H1 (cell line): Measurements from ENCODE around the gene RFC1. TPM values are rescaled to one million over a fixed set of nuclear protein-coding genes. Genes with fewer than 3 reads are reported as not detected.

Experiments used
- CTCF ChIA-PET: fragments of 300-600 bp; sonication (Branson Sonifier 250); formaldehyde crosslinking; loops from one replicate; lab custom pipeline; 2021; ENCODE audit not compliant: partially characterized antibody; lab: Charles Lee
- POLR2A ChIA-PET: fragments of 300-600 bp; sonication (Branson Sonifier 250); formaldehyde crosslinking; loops from one replicate; lab custom pipeline; 2021; ENCODE audit warnings: inconsistent platforms; ENCODE audit not compliant: partially characterized antibody; lab: Charles Lee
- DNase-seq, 2 experiments: peaks; one replicate each; pipeline versions ENCODE4 v3.0.0 to v3.0.0-alpha.2; 2010 to 2022; ENCODE audit warnings: low spot score in 2 of 2, low read depth in 1 of 2, mixed read lengths in 1 of 2
- FAIRE-seq: peaks from 2 replicates; lab custom pipeline; 2011; peaks lifted over from hg19 to GRCh38; lab: Jason Lieb, UNC
- H2AFZ ChIP-seq: 2 replicates; pipeline ENCODE4 v1.8.1; 2012; ENCODE audit warnings: low read length, inconsistent platforms
- H2AK5ac ChIP-seq: 2 replicates; pipeline ENCODE4 v1.6.1; 2013; ENCODE audit warnings: low read depth, low read length
- H2BK120ac ChIP-seq: replicated peaks from 2 replicates; pipeline ENCODE3; 2013; ENCODE audit warnings: low read depth, low read length, inconsistent platforms
- H2BK12ac ChIP-seq: 2 replicates; pipeline ENCODE4 v1.6.1; 2013; ENCODE audit warnings: low read depth, low read length
- H2BK15ac ChIP-seq: 2 replicates; pipeline ENCODE4 v1.6.1; 2013; ENCODE audit warnings: low read length
- H2BK20ac ChIP-seq: 2 replicates; pipeline ENCODE4 v1.6.1; 2013; ENCODE audit warnings: low read length
- H2BK5ac ChIP-seq: 2 replicates; pipeline ENCODE4 v1.6.1; 2013; ENCODE audit warnings: low read depth, low read length
- H3K14ac ChIP-seq: 2 replicates; pipeline ENCODE4 v1.6.1; 2013; ENCODE audit warnings: inconsistent platforms; ENCODE audit not compliant: insufficient read length
- H3K18ac ChIP-seq: 2 replicates; pipeline ENCODE4 v1.6.1; 2013; ENCODE audit warnings: low read length; ENCODE audit errors: extremely low read depth
- H3K23ac ChIP-seq: 2 replicates; pipeline ENCODE4 v1.6.1; 2013; ENCODE audit warnings: inconsistent platforms; ENCODE audit not compliant: insufficient read length
- H3K23me2 ChIP-seq: 2 replicates; pipeline ENCODE4 v1.6.1; 2013; ENCODE audit warnings: low read depth, low read length
- H3K27ac ChIP-seq: 2 replicates; pipeline ENCODE4 v1.6.1; 2011; ENCODE audit warnings: low read depth, low read length, inconsistent platforms
- H3K27me3 ChIP-seq, 4 experiments: replicated peaks in 1 of 4; 1 replicate in 1 of 4; 2 replicates in 3 of 4; pipeline versions ENCODE4 v1.6.1 to v1.8.1; 2011 to 2013; ENCODE audit warnings: low read length in 3 of 4, mild to moderate bottlenecking in 3 of 4, inconsistent platforms in 2 of 4, mixed read lengths in 2 of 4, moderate library complexity in 1 of 4; ENCODE audit not compliant: control insufficient read depth in 3 of 4, insufficient read depth in 3 of 4; ENCODE audit errors: extremely low read depth in 1 of 4
- H3K36me3 ChIP-seq, 4 experiments: 2 replicates each; pipeline versions ENCODE4 v1.6.1 to v1.8.1; 2011 to 2013; ENCODE audit warnings: mild to moderate bottlenecking in 4 of 4, low read length in 3 of 4, moderate library complexity in 2 of 4, control low read depth in 1 of 4, inconsistent platforms in 1 of 4; ENCODE audit not compliant: insufficient read depth in 4 of 4, control insufficient read depth in 2 of 4
- H3K4ac ChIP-seq: replicated peaks from 2 replicates; pipeline ENCODE3; 2013; ENCODE audit warnings: low read length, low read depth, mixed read lengths, inconsistent platforms; ENCODE audit not compliant: insufficient read length
- H3K4me1 ChIP-seq, 4 experiments: replicated peaks in 1 of 4; 1 replicate in 1 of 4; 2 replicates in 3 of 4; pipeline versions ENCODE4 v1.6.1 to v1.8.1; 2011 to 2013; ENCODE audit warnings: low read length in 3 of 4, inconsistent platforms in 2 of 4, mixed read lengths in 1 of 4; ENCODE audit not compliant: insufficient read depth in 4 of 4, control insufficient read depth in 3 of 4
- H3K4me2 ChIP-seq, 2 experiments: 2 replicates each; pipeline versions ENCODE4 v1.6.1 to v1.8.1; 2011 to 2013; ENCODE audit warnings: low read depth in 2 of 2, low read length in 2 of 2, control low read depth in 1 of 2, inconsistent platforms in 1 of 2, mild to moderate bottlenecking in 1 of 2; ENCODE audit not compliant: insufficient read depth in 1 of 2
- H3K4me3 ChIP-seq, 4 experiments: fragments of 200-600, 300-600 bp in 1 of 4; sonication (generic), shearing (Covaris generic), sonication (Bioruptor Twin) in 1 of 4; 2 replicates each; pipeline versions ENCODE4 v1.5.1 to v1.8.1; 2011 to 2016; ENCODE audit warnings: low read length in 4 of 4, low read depth in 3 of 4, control low read depth in 2 of 4, inconsistent platforms in 2 of 4, mild to moderate bottlenecking in 2 of 4, mixed read lengths in 1 of 4, moderate library complexity in 1 of 4; ENCODE audit not compliant: insufficient read depth in 2 of 4; ENCODE audit errors: extremely low read depth in 1 of 4
- H3K56ac ChIP-seq: replicated peaks from 2 replicates; pipeline ENCODE3; 2013; ENCODE audit warnings: low read depth, mild to moderate bottlenecking, mixed read lengths, low read length, inconsistent platforms; ENCODE audit not compliant: insufficient read length
- H3K79me1 ChIP-seq: 2 replicates; pipeline ENCODE4 v1.6.1; 2013; ENCODE audit warnings: low read depth, low read length, control low read depth
- H3K79me2 ChIP-seq, 2 experiments: 2 replicates each; pipeline versions ENCODE4 v1.6.1 to v1.8.1; 2012 to 2013; ENCODE audit warnings: low read length in 2 of 2, mild to moderate bottlenecking in 2 of 2, inconsistent platforms in 1 of 2; ENCODE audit not compliant: insufficient read depth in 2 of 2, control insufficient read depth in 1 of 2
- H3K9ac ChIP-seq, 4 experiments: replicated peaks in 1 of 4; 1 replicate in 1 of 4; 2 replicates in 3 of 4; pipeline versions ENCODE4 v1.6.1 to v1.8.1; 2011 to 2013; ENCODE audit warnings: low read depth in 3 of 4, low read length in 3 of 4, control low read depth in 2 of 4, mild to moderate bottlenecking in 2 of 4, moderate library complexity in 2 of 4, inconsistent platforms in 1 of 4; ENCODE audit errors: extremely low read depth in 1 of 4
- H3K9me3 ChIP-seq, 2 experiments: 2 replicates each; pipeline versions ENCODE4 v1.6.1 to v1.8.1; 2012 to 2013; ENCODE audit warnings: mild to moderate bottlenecking in 2 of 2, moderate library complexity in 2 of 2, control low read depth in 1 of 2, inconsistent platforms in 1 of 2, low read depth in 1 of 2, low read length in 1 of 2, mixed read lengths in 1 of 2; ENCODE audit not compliant: insufficient read depth in 2 of 2
- H4K20me1 ChIP-seq, 2 experiments: replicated peaks in 1 of 2; 2 replicates each; pipeline versions ENCODE3 to v1.8.1; 2011 to 2013; ENCODE audit warnings: inconsistent platforms in 2 of 2, low read length in 2 of 2, mild to moderate bottlenecking in 1 of 2; ENCODE audit not compliant: insufficient read depth in 2 of 2, control insufficient read depth in 1 of 2
- H4K5ac ChIP-seq: 2 replicates; pipeline ENCODE4 v1.6.1; 2013; ENCODE audit warnings: low read length, low read depth, mixed read lengths, inconsistent platforms; ENCODE audit not compliant: insufficient read length
- H4K8ac ChIP-seq: 2 replicates; pipeline ENCODE4 v1.8.0; 2013; ENCODE audit warnings: mild to moderate bottlenecking, moderate library complexity, low read length, inconsistent platforms; ENCODE audit not compliant: insufficient read depth; ENCODE audit errors: extremely low read depth
- H4K91ac ChIP-seq: replicated peaks from 2 replicates; pipeline ENCODE3; 2013; ENCODE audit warnings: low read length, mixed read lengths, inconsistent platforms; ENCODE audit not compliant: insufficient read length
- FOSL1 ChIP-seq: IDR thresholded peaks from 2 replicates; pipeline ENCODE4 v1.6.1; 2011; ENCODE audit warnings: mild to moderate bottlenecking, low read depth, low read length, moderate library complexity; ENCODE audit not compliant: insufficient read depth
- GTF2F1 ChIP-seq: IDR thresholded peaks from 2 replicates; pipeline ENCODE4 v1.6.1; 2012; ENCODE audit warnings: low read depth, low read length, improper control_type of control experiment, borderline replicate concordance
- HDAC2 ChIP-seq, 2 experiments: fragments of 300-600 bp in 1 of 2; sonication (generic) in 1 of 2; IDR thresholded peaks; 2 replicates each; pipeline ENCODE4 v1.6.1; 2011 to 2012; ENCODE audit warnings: low read depth in 2 of 2, low read length in 2 of 2, mild to moderate bottlenecking in 2 of 2, moderate library complexity in 2 of 2, borderline replicate concordance in 1 of 2, inconsistent platforms in 1 of 2
- MAFK ChIP-seq: IDR thresholded peaks from 2 replicates; pipeline ENCODE4 v1.6.1; 2012; ENCODE audit warnings: low read depth, mild to moderate bottlenecking, improper control_type of control experiment, low read length
- RXRA ChIP-seq: IDR thresholded peaks from 2 replicates; pipeline ENCODE4 v1.6.1; 2011; ENCODE audit warnings: low read depth, mild to moderate bottlenecking, low read length, moderate library complexity; ENCODE audit not compliant: insufficient read depth
- WGBS, 2 experiments: shearing (Covaris generic) in 1 of 2; methylation state at CpG; one replicate each; pipeline versions ENCODE4 v1.1.6 to v1.1.7; 2013 to 2015; ENCODE audit warnings: low lambda C conversion rate in 2 of 2, mixed read lengths in 2 of 2, inconsistent platforms in 1 of 2, low coverage in 1 of 2, missing lambda C conversion rate in 1 of 2; ENCODE audit not compliant: insufficient replicate concordance in 2 of 2, insufficient coverage in 1 of 2, insufficient read length in 1 of 2; ENCODE audit errors: extremely low coverage in 1 of 2, missing lambda C conversion rate in 1 of 2; 5-methylcytosine and 5-hydroxymethylcytosine counted together
- polyA plus RNA-seq, 7 experiments: library from polyadenylated mRNA; depleted of rRNA in 3 of 7; stranded (reverse) in 5 of 7; unstranded in 2 of 7; fragments of >200 nt in 5 of 7; fragments of 200-250 nt in 2 of 7; gene quantifications; 1 replicate in 5 of 7; 2 replicates in 1 of 7; 4 replicates in 1 of 7; pipeline versions ENCODE4 v1.2.1 to v1.2.3, GENCODE V29; 2011 to 2013; ENCODE audit warnings: missing spikeins in 2 of 7, mixed read lengths in 2 of 7
- total RNA-seq: library from RNA; stranded (reverse); fragmentation: NEBNext Ultra II Directional; extraction: Animal tissue kit (Norgen Biotek cat#: 25700); gene quantifications from 2 replicates; pipeline ENCODE4 v1.2.1, GENCODE V29; 2021

Gene RFC1
- total and polyA plus RNA-seq, 2 of the 8 experiments (the other 6 are each of a cell fraction or from before 2014, with no cell fraction given): 16.0 to 83.8 TPM

DNA sequence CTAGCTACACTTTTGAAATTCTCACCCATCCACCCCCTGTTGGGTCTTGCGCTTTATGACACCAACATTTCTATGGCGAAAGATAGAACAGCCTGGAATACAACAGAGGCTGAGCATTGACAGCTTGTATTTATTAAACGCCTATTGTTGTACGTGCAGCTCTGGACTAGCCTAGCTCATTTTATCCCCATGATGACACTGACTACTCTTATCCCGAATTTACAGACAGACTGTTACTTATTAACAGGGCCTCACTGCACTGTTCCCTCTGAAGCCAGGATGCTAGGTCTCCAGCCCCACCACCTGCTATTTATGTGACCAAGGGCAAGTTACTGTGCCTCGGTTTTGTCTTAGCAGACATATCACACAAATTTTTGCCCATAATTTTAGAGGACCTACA lies 1.0 kb upstream of the RFC1 start:
- no peak overlapping the region for H4K91ac ChIP-seq
- H3K79me1 ChIP-seq: peaks cover 3% of the 10 kb centered on the region
- H2BK5ac ChIP-seq: no peak overlapping the region
- H2BK15ac ChIP-seq: no peak overlapping the region
- FAIRE-seq (no peak), DNase-seq (no peak)
- peaks cover 0 to 4% (median 0%) of the 10 kb centered on the region in 4 experiments; a peak in 1 of 7 replicates for H3K4me1 ChIP-seq
- H3K4me3 ChIP-seq: no peak overlapping the region; a peak in 1 of 8 replicates
- H3K9me3 ChIP-seq: peaks cover 5 to 12% of the 10 kb centered on the region in 2 experiments; a peak in 2 of 4 replicates
- H2BK120ac ChIP-seq: no peak overlapping the region
- H3K79me2 ChIP-seq: peaks cover 9 to 37% of the 10 kb centered on the region in 2 experiments
- no peak overlapping the region for H3K14ac ChIP-seq
- 0 out of 2 replicates have a peak, but pooled peaks cover 3% of the 10 kb centered on the region for H3K23me2 ChIP-seq
- no peak overlapping the region for H3K18ac ChIP-seq
- no peak overlapping the region for H2AFZ ChIP-seq
- no peak overlapping the region for H3K23ac ChIP-seq
- H3K4me2 ChIP-seq: peak overlapping the region in 1 of 2 experiments; percentile 57; a peak in 1 of 4 replicates
- H4K8ac ChIP-seq: no peak overlapping the region
- H4K5ac ChIP-seq: no peak overlapping the region
- no peak overlapping the region for H3K9ac ChIP-seq
- ChIA-PET POLR2A (interaction anchor here (0.6 to 3.3 kb wide), 11 partner anchors 10 to 323 kb away, joined by 3 to 27 read pairs (median 6); partner anchors contain the start of genes LIAS and RPL9), CTCF (interaction anchor here (0.8 to 1.7 kb wide), 3 partner anchors 27 to 80 kb away, joined by 3 to 8 read pairs (median 4); no protein-coding TSS in a partner anchor)
- H3K36me3 ChIP-seq: no peaks in the 10 kb centered on the region
- 89% methylated on average over 6 of the region's 6 CpGs; no CpG with 5 or more reads in 1 of the 2 experiments for whole genome bisulfite sequencing, 2 experiments
- 0 out of 2 replicates have a peak overlapping the region, but pooled peaks have one; percentile 35 for H2BK12ac ChIP-seq
- no peak overlapping the region for H3K27ac ChIP-seq
- H4K20me1 ChIP-seq: peaks cover 3% of the 10 kb centered on the region in 2 experiments
- no peak overlapping the region for H3K4ac ChIP-seq
- TF ChIP-seq RXRA (no peak), HDAC2 (IDR thresholded peaks at IDR 0.05; ENCODE audit: borderline replicate concordance in 1 of 2, low read depth in 2 of 2, low read length in 2 of 2) (no peak), FOSL1 (no peak), MAFK (no peak), GTF2F1 (no peak)
- H2BK20ac ChIP-seq: no peak overlapping the region
- H2AK5ac ChIP-seq: no peak overlapping the region
- H3K56ac ChIP-seq: no peak overlapping the region
- peaks cover 0 to 12% (median 6%) of the 10 kb centered on the region in 4 experiments; a peak in 5 of 7 replicates for H3K27me3 ChIP-seq
